DOHH2 (cell line): ENCODE data around the gene KDM6A.

Experiments used
- H3F3A ChIP-seq: fragments of 200-600 bp; sonication (generic), shearing (Covaris generic); 2 replicates; pipeline ENCODE4 v1.6.0; 2016; ENCODE audit warnings: antibody characterized with exemption, mild to moderate bottlenecking; ENCODE audit not compliant: control insufficient read depth, insufficient read depth
- H3K27ac ChIP-seq: fragments of 200-600 bp; sonication (generic); 2 replicates; pipeline ENCODE4 v1.5.1; 2014; ENCODE audit warnings: low read depth, mild to moderate bottlenecking, low read length, moderate library complexity
- H3K27me3 ChIP-seq: fragments of 200-600 bp; sonication (generic); 2 replicates; pipeline ENCODE4 v1.6.1; 2014; ENCODE audit warnings: mild to moderate bottlenecking, low read length, mixed read lengths; ENCODE audit not compliant: control insufficient read depth
- H3K36me3 ChIP-seq: fragments of 200-600 bp; sonication (generic); 2 replicates; pipeline ENCODE4 v1.6.1; 2014; ENCODE audit warnings: mild to moderate bottlenecking, low read length, moderate library complexity, mixed read lengths; ENCODE audit not compliant: control insufficient read depth
- H3K4me1 ChIP-seq: fragments of 200-600 bp; sonication (generic); 2 replicates; pipeline ENCODE4 v1.6.1; 2014; ENCODE audit warnings: mild to moderate bottlenecking, low read length, mixed read lengths; ENCODE audit not compliant: control insufficient read depth
- H3K4me2 ChIP-seq: fragments of 200-600 bp; sonication (generic); 2 replicates; pipeline ENCODE4 v1.6.0; 2014; ENCODE audit warnings: mild to moderate bottlenecking, low read length, moderate library complexity
- H3K4me3 ChIP-seq: fragments of 200-600 bp; sonication (generic); 2 replicates; pipeline ENCODE4 v1.5.1; 2014; ENCODE audit warnings: mild to moderate bottlenecking, low read length, mixed read lengths
- H3K79me2 ChIP-seq: fragments of 200-600 bp; sonication (generic); 2 replicates; pipeline ENCODE4 v1.6.1; 2014; ENCODE audit warnings: mild to moderate bottlenecking, low read length, mixed read lengths; ENCODE audit not compliant: control insufficient read depth
- H3K9me2 ChIP-seq: fragments of 200-600 bp; sonication (generic); replicated peaks from 2 replicates; pipeline ENCODE4 v1.6.1; 2014; ENCODE audit warnings: mild to moderate bottlenecking, low read length, mixed read lengths; ENCODE audit not compliant: control insufficient read depth
- H3K9me3 ChIP-seq: fragments of 200-600 bp; sonication (generic); 2 replicates; pipeline ENCODE4 v1.6.1; 2014; ENCODE audit warnings: antibody characterized with exemption, low read length, mixed read lengths; ENCODE audit not compliant: control insufficient read depth, insufficient read depth
- H4K20me1 ChIP-seq: fragments of 200-600 bp; sonication (generic); 2 replicates; pipeline ENCODE4 v1.6.0; 2014; ENCODE audit warnings: low read depth, mild to moderate bottlenecking, antibody characterized with exemption, low read length, moderate library complexity; ENCODE audit not compliant: control insufficient read depth, insufficient read depth
- CTCF ChIP-seq: fragments of 200-600 bp; sonication (generic); IDR thresholded peaks from one replicate; pipeline ENCODE4 v1.5.1; 2014; ENCODE audit warnings: antibody characterized with exemption, mild to moderate bottlenecking, low read depth, low read length; ENCODE audit not compliant: poor library complexity, severe bottlenecking
- EZH2phosphoT487 ChIP-seq: fragments of 200-600 bp; sonication (generic); IDR thresholded peaks from 2 replicates; pipeline ENCODE4 v1.6.1; 2017; ENCODE audit warnings: borderline replicate concordance, mild to moderate bottlenecking, antibody characterized with exemption, low read length, moderate library complexity, mixed read lengths

Gene KDM6A

GRCh38 chrX:45017946-45018345 lies 145.0 kb downstream of the KDM6A start:
- H3F3A ChIP-seq = no peaks in the 10 kb centered on the region
- no peak overlapping the region for H3K4me2 ChIP-seq
- H3K4me1 ChIP-seq = no peaks in the 10 kb centered on the region
- no peaks in the 10 kb centered on the region for H3K9me3 ChIP-seq
- TF ChIP-seq EZH2phosphoT487 (no peak), CTCF (no peak)
- no peaks in the 10 kb centered on the region for H4K20me1 ChIP-seq
- no peak overlapping the region for H3K27ac ChIP-seq
- no peaks in the 10 kb centered on the region for H3K36me3 ChIP-seq
- no peak overlapping the region for H3K4me3 ChIP-seq
- H3K27me3 ChIP-seq = no peaks in the 10 kb centered on the region
- peaks cover 7% of the 10 kb centered on the region for H3K79me2 ChIP-seq
- no peaks in the 10 kb centered on the region for H3K9me2 ChIP-seq

GRCh38 chrX:45022150-45022549 lies 149.2 kb downstream of the KDM6A start:
- Histone ChIP-seq H4K20me1 (no peaks in the 10 kb centered on the region), H3K9me3 (no peaks in the 10 kb centered on the region), H3K4me1 (no peaks in the 10 kb centered on the region), H3K27ac (no peak overlapping the region), H3K9me2 (no peaks in the 10 kb centered on the region), H3K27me3 (no peaks in the 10 kb centered on the region), H3K4me3 (no peak overlapping the region), H3K36me3 (no peaks in the 10 kb centered on the region), H3K79me2 (peaks cover 18% of the 10 kb centered on the region), H3F3A (no peaks in the 10 kb centered on the region), H3K4me2 (no peak overlapping the region)
- TF ChIP-seq EZH2phosphoT487 = no peak
- no peak for TF ChIP-seq CTCF

GRCh38 chrX:45024501-45024900 lies 151.5 kb downstream of the KDM6A start:
- Histone ChIP-seq H3K4me2 (no peak overlapping the region), H3K27ac (no peak overlapping the region), H3K4me1 (no peaks in the 10 kb centered on the region), H3K27me3 (no peaks in the 10 kb centered on the region), H3K9me2 (no peaks in the 10 kb centered on the region), H3K4me3 (no peak overlapping the region), H3F3A (no peaks in the 10 kb centered on the region), H4K20me1 (no peaks in the 10 kb centered on the region), H3K9me3 (no peaks in the 10 kb centered on the region), H3K36me3 (no peaks in the 10 kb centered on the region), H3K79me2 (peaks cover 22% of the 10 kb centered on the region)
- TF ChIP-seq EZH2phosphoT487 = no peak
- TF ChIP-seq CTCF = no peak

GRCh38 chrX:45026036-45026435 lies 153.0 kb downstream of the KDM6A start:
- peaks cover 26% of the 10 kb centered on the region for H3K79me2 ChIP-seq

More at GRCh38 chrX:45026036-45026435, 153.0 kb downstream of the KDM6A start:
- no peaks in the 10 kb centered on the region for H3K4me1 ChIP-seq
- no peak overlapping the region for H3K4me2 ChIP-seq
- H3K27ac ChIP-seq = no peak overlapping the region
- no peaks in the 10 kb centered on the region for H3K27me3 ChIP-seq
- TF ChIP-seq CTCF (no peak), EZH2phosphoT487 (no peak)
- no peaks in the 10 kb centered on the region for H3K9me2 ChIP-seq
- H3K4me3 ChIP-seq = no peak overlapping the region
- no peaks in the 10 kb centered on the region for H3F3A ChIP-seq
- no peaks in the 10 kb centered on the region for H3K9me3 ChIP-seq
- H3K36me3 ChIP-seq = no peaks in the 10 kb centered on the region
- H4K20me1 ChIP-seq = no peaks in the 10 kb centered on the region
